Naive B cell (primary cell): ENCODE data around the gene PPP1CC. TPM values are rescaled to one million over a fixed set of nuclear protein-coding genes. Genes with fewer than 3 reads are reported as not detected.

Source experiments
- ATAC-seq, 2 donors: fragments of 150-1000 bp; cut with Tn5 transposase; 2 replicates each; pipeline ENCODE4 v1.10.0; 2021; ENCODE audit warnings: low read depth in 2 of 2, mild to moderate bottlenecking in 2 of 2, moderate library complexity in 2 of 2
- DNase-seq: peaks from one replicate; pipeline ENCODE4 v3.0.0; 2022
- H3K27ac Mint-ChIP-seq, 6 donors: one replicate each; pipeline ENCODE4 v1.8.0; 2020 to 2022; ENCODE audit warnings: mild to moderate bottlenecking in 6 of 6, mixed read lengths in 6 of 6, moderate library complexity in 5 of 6, inconsistent platforms in 2 of 6
- H3K27me3 Mint-ChIP-seq, 3 donors: one replicate each; pipeline ENCODE4 v1.8.0; 2021 to 2022; ENCODE audit warnings: mixed read lengths in 3 of 3, mild to moderate bottlenecking in 1 of 3
- H3K36me3 Mint-ChIP-seq, 2 donors: one replicate each; pipeline ENCODE4 v1.8.0; 2020 to 2022; ENCODE audit warnings: mixed read lengths in 2 of 2, inconsistent platforms in 1 of 2, mild to moderate bottlenecking in 1 of 2
- H3K4me1 Mint-ChIP-seq, 3 donors: one replicate each; pipeline ENCODE4 v1.8.0; 2020 to 2022; ENCODE audit warnings: mixed read lengths in 3 of 3, inconsistent platforms in 1 of 3, mild to moderate bottlenecking in 1 of 3, moderate library complexity in 1 of 3
- H3K4me3 Mint-ChIP-seq, 8 donors: one replicate each; pipeline ENCODE4 v1.8.0; 2020 to 2022; ENCODE audit warnings: mild to moderate bottlenecking in 8 of 8, mixed read lengths in 8 of 8, moderate library complexity in 8 of 8, inconsistent platforms in 2 of 8
- H3K9me3 Mint-ChIP-seq, 7 donors: one replicate each; pipeline ENCODE4 v1.8.0; 2020 to 2022; ENCODE audit warnings: mixed read lengths in 7 of 7, mild to moderate bottlenecking in 5 of 7, inconsistent platforms in 2 of 7, moderate library complexity in 1 of 7
- polyA plus RNA-seq, 6 donors: library from polyadenylated mRNA; unstranded; fragments of 300-500 nt; fragmentation: Illumina TruSeq; gene quantifications; one replicate each; pipeline ENCODE4 v1.2.3, GENCODE V29; 2021; ENCODE audit warnings: low read depth in 6 of 6

PPP1CC gene
- polyA plus RNA-seq, 6 donors from 2014 or later: 198 to 315 (median 216) TPM

GRCh38 chr12:110704750-110705149 lies 37.9 kb downstream of the PPP1CC start:
- no peak overlapping the region for H3K4me3 Mint-ChIP-seq
- DNase-seq (no peak), ATAC-seq (no peak)
- peak overlapping the region in 1 of 6 donors; percentile 16 for H3K27ac Mint-ChIP-seq
- H3K4me1 Mint-ChIP-seq: peaks cover 4 to 17% (median 9%) of the 10 kb centered on the region in 3 donors
- H3K9me3 Mint-ChIP-seq: no peaks in the 10 kb centered on the region
- no peaks in the 10 kb centered on the region for H3K36me3 Mint-ChIP-seq
- H3K27me3 Mint-ChIP-seq: no peaks in the 10 kb centered on the region

DNA sequence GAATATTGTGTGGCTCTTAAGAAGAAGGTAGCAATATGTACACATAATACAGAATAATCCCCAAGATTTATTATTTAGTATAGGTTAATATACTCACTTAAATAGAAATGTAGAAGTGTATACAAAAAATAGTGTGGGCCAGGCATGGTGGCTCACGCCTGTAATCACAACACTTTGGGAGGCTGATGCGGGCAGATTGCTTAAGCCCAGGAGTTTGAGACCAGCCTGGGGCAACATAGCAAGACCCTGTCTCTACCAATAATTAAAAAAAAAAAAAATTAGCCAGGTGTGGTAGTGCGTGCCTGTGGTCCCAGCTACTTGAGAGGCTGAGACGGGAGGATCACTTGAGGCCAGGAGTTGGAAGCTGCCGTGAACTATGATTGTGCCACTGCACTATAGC lies 38.5 kb downstream of the PPP1CC start:
- H3K4me3 Mint-ChIP-seq: no peak overlapping the region
- no peaks in the 10 kb centered on the region for H3K27me3 Mint-ChIP-seq
- DNase-seq (no peak), ATAC-seq (no peak)
- peaks cover 4 to 17% (median 9%) of the 10 kb centered on the region in 3 donors for H3K4me1 Mint-ChIP-seq
- no peak overlapping the region for H3K27ac Mint-ChIP-seq
- H3K36me3 Mint-ChIP-seq: no peaks in the 10 kb centered on the region
- H3K9me3 Mint-ChIP-seq: no peaks in the 10 kb centered on the region

DNA sequence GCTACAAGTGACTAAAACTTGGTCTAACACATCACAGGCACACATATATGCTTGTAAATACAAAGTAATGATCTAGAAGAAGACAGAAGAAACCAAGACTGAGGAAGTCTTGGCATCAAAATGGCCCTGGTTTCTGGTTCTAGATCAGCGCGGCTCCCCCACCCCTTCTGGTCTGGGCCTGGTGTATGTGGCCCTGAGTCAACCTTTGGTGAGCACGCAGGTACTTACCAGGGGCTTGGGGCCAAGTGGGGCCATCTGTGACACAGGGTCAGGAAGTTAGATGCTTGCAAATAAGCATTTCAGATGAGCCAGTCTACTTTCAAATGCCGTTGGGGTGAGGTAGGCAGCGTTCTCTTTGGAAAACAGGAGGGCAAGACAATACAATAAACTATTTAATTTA lies 40.6 kb downstream of the PPP1CC start:
- Mint-ChIP-seq H3K4me1 (peaks cover 12 to 27% (median 26%) of the 10 kb centered on the region in 3 donors), H3K36me3 (no peaks in the 10 kb centered on the region), H3K27me3 (no peaks in the 10 kb centered on the region), H3K27ac (no peak overlapping the region), H3K9me3 (no peaks in the 10 kb centered on the region), H3K4me3 (no peak overlapping the region)
- ATAC-seq (no peak), DNase-seq (no peak)

DNA sequence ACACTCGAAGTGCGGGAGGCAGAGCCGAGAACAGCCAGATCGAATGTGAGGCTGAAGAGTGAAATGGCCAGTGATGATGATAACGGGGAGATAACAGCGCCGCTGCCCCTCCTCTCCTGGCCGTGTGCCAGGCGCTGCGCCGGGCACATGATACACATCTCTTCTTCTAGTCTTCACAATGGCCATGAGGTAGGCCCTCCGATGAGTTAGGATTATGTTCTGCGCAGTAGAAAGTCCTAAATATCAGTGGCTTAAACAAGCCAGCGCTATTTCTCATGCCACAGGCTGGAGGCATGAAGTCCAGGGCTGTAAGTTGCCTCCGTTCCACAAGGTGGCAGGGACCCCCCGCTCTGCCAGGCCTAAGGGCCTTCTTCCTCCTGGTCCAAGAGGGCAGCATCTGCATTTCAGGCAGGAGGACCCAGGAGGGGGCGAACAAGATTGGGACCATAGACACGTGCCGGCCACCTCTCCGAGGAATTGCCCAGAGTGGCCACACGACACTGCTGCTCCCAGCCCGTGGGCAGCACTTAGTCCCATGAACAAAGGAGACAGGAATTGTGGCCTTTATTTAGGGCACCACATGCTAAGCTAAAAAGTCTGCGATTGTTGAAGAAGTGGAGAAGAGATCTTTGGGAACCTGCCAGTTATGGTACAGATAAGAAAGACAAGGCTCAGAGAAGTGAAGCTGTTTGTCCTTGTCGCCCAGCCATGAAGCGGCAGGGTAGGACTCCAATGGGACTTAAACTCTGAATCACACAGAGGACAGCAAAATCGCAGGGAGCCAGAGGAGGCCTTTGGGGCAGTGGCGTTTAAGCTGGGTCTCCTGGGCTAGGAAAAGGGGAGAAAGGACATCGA lies 42.9 kb downstream of the PPP1CC start:
- no peaks in the 10 kb centered on the region for H3K36me3 Mint-ChIP-seq
- H3K27ac Mint-ChIP-seq: peak overlapping the region in 5 of 6 donors; percentile 54 to 95 (median 63)
- ATAC-seq (no peak), DNase-seq (no peak)
- no peak overlapping the region for H3K4me3 Mint-ChIP-seq
- H3K4me1 Mint-ChIP-seq: peaks cover 24 to 41% (median 36%) of the 10 kb centered on the region in 3 donors
- H3K9me3 Mint-ChIP-seq: peaks cover 0 to 3% (median 0%) of the 10 kb centered on the region in 7 donors
- no peaks in the 10 kb centered on the region for H3K27me3 Mint-ChIP-seq

GRCh38 chr12:110698171-110698902 lies 44.4 kb downstream of the PPP1CC start:
- Mint-ChIP-seq H3K27me3 (no peaks in the 10 kb centered on the region), H3K4me1 (peaks cover 37 to 56% (median 50%) of the 10 kb centered on the region in 3 donors), H3K36me3 (no peaks in the 10 kb centered on the region), H3K9me3 (peaks cover 0 to 3% (median 0%) of the 10 kb centered on the region in 7 donors), H3K4me3 (peak overlapping the region; percentile 7 to 87 (median 74)), H3K27ac (peak overlapping the region; percentile 88 to 95 (median 93))
- peak; percentile 76 for DNase-seq
- peak; percentile 99 for ATAC-seq

DNA sequence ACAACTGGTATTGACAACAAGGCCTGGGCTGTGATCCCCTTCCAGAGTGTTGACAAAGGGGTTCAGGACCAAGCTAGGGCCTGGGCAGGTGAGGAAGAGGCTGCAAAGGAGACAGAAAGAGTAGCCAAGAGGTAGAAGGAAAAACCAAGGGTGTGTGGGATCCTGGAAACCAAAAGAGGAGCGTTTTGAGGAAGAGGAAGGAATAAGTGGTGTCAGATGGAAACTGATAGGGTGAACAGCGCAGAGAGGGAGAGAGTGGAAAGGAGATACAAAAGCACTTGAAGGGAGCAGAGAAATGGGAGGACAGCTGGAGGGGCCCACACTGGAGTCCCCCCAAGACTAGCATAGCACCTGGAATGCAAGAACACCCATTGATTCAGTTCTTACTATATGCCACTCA lies 45.5 kb downstream of the PPP1CC start:
- Mint-ChIP-seq H3K4me3 (peak overlapping the region in 5 of 8 donors; percentile 39 to 86 (median 65)), H3K27me3 (no peaks in the 10 kb centered on the region), H3K27ac (peak overlapping the region; percentile 42 to 94 (median 78)), H3K36me3 (no peaks in the 10 kb centered on the region), H3K4me1 (peaks cover 39 to 63% (median 57%) of the 10 kb centered on the region in 3 donors), H3K9me3 (peaks cover 0 to 3% (median 0%) of the 10 kb centered on the region in 7 donors)
- no peak for DNase-seq
- no peak for ATAC-seq

- H3K36me3 Mint-ChIP-seq: no peaks in the 10 kb centered on the region
- H3K4me3 Mint-ChIP-seq: peak overlapping the region in 3 of 8 donors; percentile 0 to 65 (median 20)
- H3K4me1 Mint-ChIP-seq: peaks cover 48 to 73% (median 66%) of the 10 kb centered on the region in 3 donors
- no peaks in the 10 kb centered on the region for H3K27me3 Mint-ChIP-seq
- peak overlapping the region in 2 of 6 donors; percentile 94 to 98 for H3K27ac Mint-ChIP-seq
- no peak for ATAC-seq
- no peak for DNase-seq
- H3K9me3 Mint-ChIP-seq: peaks cover 0 to 3% (median 0%) of the 10 kb centered on the region in 7 donors
These were observed 46.4 kb downstream of the PPP1CC start for GRCh38 chr12:110696283-110696682.

- Mint-ChIP-seq H3K27ac (peak overlapping the region; percentile 66 to 88 (median 80)), H3K4me1 (peaks cover 59 to 87% (median 85%) of the 10 kb centered on the region in 3 donors)
- no peak for ATAC-seq
These were observed 48.3 kb downstream of the PPP1CC start for GRCh38 chr12:110694330-110694901.

DNA sequence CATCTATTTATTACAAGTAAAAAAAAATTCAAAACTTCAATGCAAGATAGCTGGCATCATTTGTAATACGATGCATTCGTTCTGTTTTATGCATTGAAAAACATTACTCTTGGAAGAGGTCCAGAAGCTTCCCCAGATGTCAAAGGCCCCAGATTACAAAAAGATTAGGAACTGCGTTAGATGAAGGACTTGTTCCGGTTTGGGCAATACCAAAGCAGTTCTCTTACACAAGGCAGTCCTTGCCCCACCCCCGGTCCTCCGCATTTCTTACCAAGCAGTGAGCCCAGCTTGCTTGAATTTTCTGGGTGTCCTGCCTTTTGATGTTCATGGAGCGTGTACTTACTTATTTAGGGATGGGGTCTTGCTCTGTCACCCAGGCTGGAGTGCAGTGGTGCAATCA lies 49.0 kb downstream of the PPP1CC start:
- H3K4me1 Mint-ChIP-seq: peaks cover 61 to 86% (median 86%) of the 10 kb centered on the region in 3 donors
- peaks cover 0 to 3% (median 0%) of the 10 kb centered on the region in 7 donors for H3K9me3 Mint-ChIP-seq
- ATAC-seq (no peak), DNase-seq (no peak)
- H3K4me3 Mint-ChIP-seq: peak overlapping the region in 7 of 8 donors; percentile 47 to 71 (median 64)
- H3K27ac Mint-ChIP-seq: peak overlapping the region; percentile 50 to 88 (median 78)
- no peaks in the 10 kb centered on the region for H3K27me3 Mint-ChIP-seq
- H3K36me3 Mint-ChIP-seq: peaks cover 0 to 7% of the 10 kb centered on the region in 2 donors

More at GRCh38 chr12:110694330-110694901, 48.3 kb downstream of the PPP1CC start:
- DNase-seq: no peak
- Mint-ChIP-seq H3K4me3 (peak overlapping the region in 7 of 8 donors; percentile 47 to 77 (median 64)), H3K9me3 (peaks cover 0 to 3% (median 0%) of the 10 kb centered on the region in 7 donors), H3K27me3 (no peaks in the 10 kb centered on the region), H3K36me3 (peaks cover 0 to 4% of the 10 kb centered on the region in 2 donors)

- no peak for DNase-seq
- Mint-ChIP-seq H3K9me3 (no peaks in the 10 kb centered on the region), H3K36me3 (peaks cover 31 to 33% of the 10 kb centered on the region in 2 donors), H3K4me1 (peaks cover 58 to 74% (median 65%) of the 10 kb centered on the region in 3 donors), H3K4me3 (peak overlapping the region; percentile 89 to 98 (median 96)), H3K27me3 (no peaks in the 10 kb centered on the region), H3K27ac (peak overlapping the region; percentile 88 to 98 (median 95))
- ATAC-seq: no peak
These were observed 52.6 kb downstream of the PPP1CC start for GRCh38 chr12:110690127-110690430.

DNA sequence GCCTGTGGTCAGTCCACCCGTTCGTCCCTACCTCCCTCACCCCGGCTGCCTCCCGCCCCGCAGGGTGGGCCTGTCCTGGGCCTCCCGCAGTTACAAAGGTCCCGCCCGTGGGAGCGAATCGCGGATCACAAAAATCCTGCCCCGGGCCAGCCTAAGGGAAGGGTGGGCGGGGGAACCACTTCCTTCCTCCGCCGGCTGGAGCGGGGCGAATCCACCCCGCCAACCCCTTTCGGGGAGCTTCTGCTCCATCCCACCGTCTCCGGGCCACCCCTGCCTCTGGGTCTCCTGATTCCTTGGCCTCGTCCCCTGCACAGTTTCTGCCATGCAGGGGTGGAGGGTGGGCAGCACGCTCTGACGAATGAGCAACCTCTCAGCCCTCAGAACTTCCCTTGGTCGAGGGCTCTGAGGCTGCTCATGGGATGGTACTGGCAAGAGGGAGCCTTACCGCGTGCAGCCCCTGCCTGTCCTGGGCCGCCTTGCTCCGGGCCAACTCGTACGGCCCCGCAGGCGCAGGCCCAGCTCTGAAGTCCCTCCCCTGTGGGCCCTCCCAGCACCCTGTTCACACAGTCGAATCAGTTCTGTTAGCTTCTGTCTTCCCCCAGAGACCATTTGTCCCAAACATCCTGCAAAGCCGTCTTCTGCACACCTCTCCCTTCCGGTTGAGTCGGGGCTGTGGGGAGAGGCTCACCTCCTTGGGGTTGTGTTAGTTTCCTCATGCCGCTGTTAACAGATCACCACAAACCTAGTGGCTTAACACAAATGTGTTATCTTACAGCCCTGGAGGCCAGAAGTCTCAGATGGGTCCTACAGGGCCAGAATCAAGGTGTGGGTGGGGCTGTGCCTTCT lies 53.2 kb downstream of the PPP1CC start:
- Mint-ChIP-seq H3K36me3 (peaks cover 36 to 39% of the 10 kb centered on the region in 2 donors), H3K4me1 (peaks cover 59 to 74% (median 66%) of the 10 kb centered on the region in 3 donors), H3K27ac (peak overlapping the region; percentile 88 to 98 (median 95)), H3K9me3 (no peaks in the 10 kb centered on the region), H3K27me3 (no peaks in the 10 kb centered on the region), H3K4me3 (peak overlapping the region; percentile 89 to 98 (median 96))
- ATAC-seq: peak; percentile 72 to 76
- peak; percentile 67 for DNase-seq

DNA sequence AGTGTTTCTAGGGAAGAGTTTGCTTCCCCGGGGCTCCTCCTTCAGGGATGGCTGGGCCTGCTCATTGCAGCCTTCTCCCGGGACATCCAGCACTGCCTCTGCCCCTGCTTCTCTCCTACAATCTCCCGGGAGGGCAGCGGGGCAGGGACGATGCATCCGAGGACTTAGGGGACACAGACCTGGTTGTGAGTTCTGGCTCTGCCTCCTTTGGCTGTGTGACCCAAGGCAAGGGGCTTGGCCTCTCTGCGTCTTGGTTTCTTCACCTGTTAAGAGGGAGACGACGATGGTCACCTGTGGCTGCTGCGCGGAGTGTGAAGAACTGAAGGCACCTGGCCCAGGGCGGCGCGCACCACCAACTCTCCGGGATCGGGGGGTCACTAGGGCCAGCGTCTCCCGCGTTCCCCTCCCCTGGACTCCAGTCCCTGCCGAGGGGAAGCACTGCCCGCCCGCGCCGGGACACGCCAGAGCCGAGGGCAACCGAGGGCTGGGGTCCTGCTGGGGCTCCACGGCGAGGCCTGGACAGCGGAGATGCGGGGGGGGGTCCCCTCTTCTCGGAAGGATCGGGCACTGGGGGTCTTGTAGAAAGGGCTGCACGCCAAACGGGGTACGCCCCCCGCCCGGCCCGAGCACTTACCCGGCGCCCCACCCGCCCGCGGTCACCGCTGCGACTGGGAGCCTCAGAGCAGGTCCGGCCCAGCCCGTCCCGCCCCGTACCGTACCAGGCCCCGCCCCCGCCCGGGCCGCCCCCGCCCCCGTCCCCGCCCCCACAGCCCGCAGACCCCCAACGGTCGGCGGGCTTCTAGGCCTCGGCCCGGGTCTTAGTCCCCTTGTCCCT lies 54.0 kb downstream of the PPP1CC start, which contains the start of gene HVCN1:
Gene HVCN1 (minus strand): TSS at position 670 of the 835 bp plus-strand sequence. CDS start 5,870 bp downstream, outside the sequence.
- Mint-ChIP-seq H3K4me1 (peaks cover 59 to 74% (median 64%) of the 10 kb centered on the region in 3 donors), H3K27me3 (no peaks in the 10 kb centered on the region), H3K27ac (peak within 1 kb of the TSS; percentile 91 to 98 (median 95)), H3K4me3 (peak within 1 kb of the TSS; percentile 89 to 100 (median 98)), H3K9me3 (no peaks in the 10 kb centered on the region), H3K36me3 (peaks cover 45 to 48% of the 10 kb centered on the region in 2 donors)
- ATAC-seq (peak; percentile 59), DNase-seq (peak; percentile 44)
